GM12891 (cell line): ENCODE measurements around the gene DTNBP1.

Experiments used
- PAX5 ChIP-seq: IDR thresholded peaks from 2 replicates; pipeline ENCODE4 v1.6.1; 2011; ENCODE audit warnings: low read length, moderate library complexity, mild to moderate bottlenecking; ENCODE audit not compliant: insufficient read depth, severe bottlenecking
- POLR2A ChIP-seq: IDR thresholded peaks from 2 replicates; pipeline ENCODE4 v1.6.1; 2011; ENCODE audit warnings: low read depth, low read length, control low read depth
- POLR2AphosphoS5 ChIP-seq: IDR thresholded peaks from 2 replicates; pipeline ENCODE4 v1.6.1; 2011; ENCODE audit warnings: low read depth, low read length, control low read depth
- SPI1 ChIP-seq: IDR thresholded peaks from 2 replicates; pipeline ENCODE4 v1.6.1; 2011; ENCODE audit warnings: low read depth, low read length, control low read depth
- TAF1 ChIP-seq: IDR thresholded peaks from 2 replicates; pipeline ENCODE4 v1.6.1; 2011; ENCODE audit warnings: low read depth, low read length, control low read depth

DNA sequence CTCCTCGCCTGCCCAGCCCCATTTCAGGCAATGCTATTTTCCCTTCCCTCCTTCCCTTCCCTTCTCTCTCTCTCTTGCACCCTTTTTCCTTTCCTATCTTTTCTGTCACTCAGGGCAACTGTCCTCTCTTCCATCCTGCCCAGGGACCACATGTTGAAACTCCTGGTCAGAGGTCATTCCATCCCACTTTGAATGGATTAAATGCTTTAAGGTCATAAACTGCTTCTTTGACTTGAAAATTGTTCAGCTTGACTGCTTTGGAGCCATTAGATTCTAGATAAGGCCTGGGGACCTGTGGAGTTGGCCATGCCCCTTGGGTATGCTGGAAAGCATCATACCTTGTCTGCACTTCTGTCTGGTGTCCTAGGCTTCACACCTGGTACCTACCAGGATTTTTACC is 106.1 kb downstream of the DTNBP1 start:
- no peak for TF ChIP-seq POLR2A
- no peak for TF ChIP-seq POLR2AphosphoS5
- no peak for TF ChIP-seq TAF1
- no peak for TF ChIP-seq PAX5
- no peak for TF ChIP-seq SPI1
